LoVo (cell line): ENCODE measurements around the gene LMNTD1.
A peak's percentile ranks its signal among the peaks of the same experiment; 100 is the strongest.
"Not testable (repeated sequence)": the region's sequence is repeated elsewhere in the genome, so short reads cannot be mapped to it uniquely, and the experiment has no call there.

Source experiments
- DNase-seq: peaks from one replicate; pipeline ENCODE4 v3.0.0-alpha.2; 2016; ENCODE audit warnings: low spot score

The LMNTD1 gene

GRCh38 chr12:25553098-25553497 lies at the start of gene LMNTD1:
LMNTD1 (minus strand) TSS chr12:25553283; CDS start chr12:25552959, 324 bp downstream.
- no peak for DNase-seq

GRCh38 chr12:25598956-25599355 lies 45.9 kb upstream of the LMNTD1 start:
- DNase-seq, result no peak

- not testable (repeated sequence) for DNase-seq
These were observed 42.4 kb upstream of the LMNTD1 start for GRCh38 chr12:25595496-25595895.

- no peak for DNase-seq
These were observed 41.3 kb upstream of the LMNTD1 start for GRCh38 chr12:25594376-25594775.

- no peak for DNase-seq
These were observed 39.8 kb upstream of the LMNTD1 start for GRCh38 chr12:25592725-25593495.

GRCh38 chr12:25591144-25591543 lies 38.1 kb upstream of the LMNTD1 start:
- no peak for DNase-seq

GRCh38 chr12:25590011-25590721 lies 37.1 kb upstream of the LMNTD1 start:
- no peak for DNase-seq

- no peak for DNase-seq
These were observed 34.3 kb upstream of the LMNTD1 start for GRCh38 chr12:25587346-25587745.

GRCh38 chr12:25585662-25586061 lies 32.6 kb upstream of the LMNTD1 start:
- DNase-seq, result no peak

GRCh38 chr12:25585021-25585523 lies 32.0 kb upstream of the LMNTD1 start:
- no peak for DNase-seq

GRCh38 chr12:25584596-25584995 lies 31.5 kb upstream of the LMNTD1 start:
- no peak for DNase-seq

- DNase-seq, result peak; percentile 44
These were observed 30.5 kb upstream of the LMNTD1 start for GRCh38 chr12:25583545-25583944.

GRCh38 chr12:25581067-25581466 lies 28.0 kb upstream of the LMNTD1 start:
- no peak for DNase-seq

- no peak for DNase-seq
These were observed 25.5 kb upstream of the LMNTD1 start for GRCh38 chr12:25578411-25579143.

GRCh38 chr12:25574761-25575160 lies 21.7 kb upstream of the LMNTD1 start:
- DNase-seq, result no peak

- no peak for DNase-seq
These were observed 20.3 kb upstream of the LMNTD1 start for GRCh38 chr12:25573346-25573745.

- no peak for DNase-seq
These were observed 17.3 kb upstream of the LMNTD1 start for GRCh38 chr12:25570418-25570817.

GRCh38 chr12:25566202-25566949 lies 13.3 kb upstream of the LMNTD1 start:
- DNase-seq, result no peak

- DNase-seq, result no peak
These were observed 5.5 kb upstream of the LMNTD1 start for GRCh38 chr12:25558586-25558985.

- DNase-seq, result no peak
These were observed 4.8 kb upstream of the LMNTD1 start for GRCh38 chr12:25557830-25558436.

GRCh38 chr12:25556153-25556552 lies 3.1 kb upstream of the LMNTD1 start:
- DNase-seq, result no peak
